GM23248 (cell line): ENCODE results near the gene MAP1B. TPM values are rescaled to one million over a fixed set of nuclear protein-coding genes. Genes with fewer than 3 reads are reported as not detected.

ENCODE experiments used
- DNase-seq: peaks from one replicate; pipeline ENCODE4 v3.0.0-alpha.2; 2015
- H2AFZ ChIP-seq: fragments of 200-600 bp; sonication (generic); 2 replicates; pipeline ENCODE4 v1.6.1; 2016; ENCODE audit warnings: antibody characterized with exemption
- H3F3A ChIP-seq: fragments of 200-600 bp; sonication (generic); 2 replicates; pipeline ENCODE4 v1.6.1; 2016; ENCODE audit warnings: mild to moderate bottlenecking, antibody characterized with exemption, mixed run types; ENCODE audit not compliant: insufficient read depth
- H3K27ac ChIP-seq: fragments of 200-600 bp; sonication (generic); 2 replicates; pipeline ENCODE4 v1.5.1; 2016; ENCODE audit warnings: mild to moderate bottlenecking
- H3K27me3 ChIP-seq: fragments of 200-600 bp; sonication (generic); replicated peaks from 2 replicates; pipeline ENCODE4 v1.6.1; 2016; ENCODE audit warnings: mild to moderate bottlenecking; ENCODE audit not compliant: insufficient read depth
- H3K36me3 ChIP-seq: fragments of 200-600 bp; sonication (generic); 2 replicates; pipeline ENCODE4 v1.6.1; 2016; ENCODE audit warnings: low read depth, mild to moderate bottlenecking
- H3K4me1 ChIP-seq: fragments of 200-600 bp; sonication (generic); 2 replicates; pipeline ENCODE4 v1.6.1; 2016; ENCODE audit warnings: mild to moderate bottlenecking; ENCODE audit not compliant: insufficient read depth
- H3K4me2 ChIP-seq: fragments of 200-600 bp; sonication (generic); one replicate; pipeline ENCODE4 v1.6.1; 2016; ENCODE audit warnings: mild to moderate bottlenecking; ENCODE audit not compliant: unreplicated experiment
- H3K4me3 ChIP-seq: fragments of 200-600 bp; sonication (generic); 2 replicates; pipeline ENCODE4 v1.5.1; 2016; ENCODE audit warnings: mild to moderate bottlenecking
- H3K79me2 ChIP-seq: fragments of 200-600 bp; sonication (generic); 2 replicates; pipeline ENCODE4 v1.6.1; 2016; ENCODE audit warnings: mild to moderate bottlenecking; ENCODE audit not compliant: insufficient read depth
- H3K9ac ChIP-seq: fragments of 200-600 bp; sonication (generic); 2 replicates; pipeline ENCODE4 v1.6.1; 2016; ENCODE audit warnings: mild to moderate bottlenecking
- H3K9me2 ChIP-seq: fragments of 200-600 bp; sonication (generic); 2 replicates; pipeline ENCODE4 v1.6.1; 2016; ENCODE audit warnings: mixed run types, mild to moderate bottlenecking, moderate library complexity; ENCODE audit not compliant: insufficient read depth
- H3K9me3 ChIP-seq: fragments of 200-600 bp; sonication (generic); one replicate; pipeline ENCODE4 v1.6.1; 2017; ENCODE audit warnings: low read depth
- H4K20me1 ChIP-seq: fragments of 200-600 bp; sonication (generic); 2 replicates; pipeline ENCODE4 v1.6.0; 2016; ENCODE audit not compliant: insufficient read depth
- EZH2 ChIP-seq: fragments of 200-600 bp; sonication (generic); IDR thresholded peaks from 2 replicates; pipeline ENCODE4 v1.6.1; 2018; ENCODE audit warnings: antibody characterized with exemption, mild to moderate bottlenecking; ENCODE audit not compliant: insufficient read depth, poor library complexity, severe bottlenecking
- EZH2phosphoT487 ChIP-seq: fragments of 200-600 bp; sonication (generic); IDR thresholded peaks from 2 replicates; pipeline ENCODE4 v1.6.1; 2018; ENCODE audit warnings: antibody characterized with exemption, moderate library complexity, mild to moderate bottlenecking, low read depth; ENCODE audit not compliant: insufficient read depth
- WGBS, 2 experiments: methylation state at CpG; one replicate each; pipeline ENCODE4 v1.1.6; 2015 to 2017; ENCODE audit warnings: low lambda C conversion rate in 2 of 2, low coverage in 1 of 2; ENCODE audit errors: missing lambda C conversion rate in 2 of 2; 5-methylcytosine and 5-hydroxymethylcytosine counted together
- in situ Hi-C: fragments of 300-500 bp; cut with MboI; formaldehyde crosslinking; loops from 2 replicates; pipeline ENCODE4 v1.15.0; 2020
- polyA plus RNA-seq: library from polyadenylated mRNA; unstranded; fragments of >200 nt; fragmentation: Nextera tagmentation; extraction: Ambion mirVana; gene quantifications from 2 replicates; pipeline ENCODE4 v1.2.1, GENCODE V29; 2016
- total RNA-seq: library from RNA; depleted of rRNA; stranded (reverse); fragments of >200 nt; shearing (Covaris generic); gene quantifications from 2 replicates; pipeline ENCODE4 v1.2.3, GENCODE V29; 2014

The MAP1B gene
- total and polyA plus RNA-seq, 2 experiments from 2014 or later, result 149 to 267 TPM

- TF ChIP-seq EZH2phosphoT487, result no peak
- TF ChIP-seq EZH2, result no peak
- Histone ChIP-seq H3K27ac (no peak overlapping the region), H3F3A (peaks cover 17% of the 10 kb centered on the region), H3K9me2 (no peaks in the 10 kb centered on the region), H3K27me3 (no peaks in the 10 kb centered on the region), H3K4me2 (no peak overlapping the region), H3K36me3 (no peaks in the 10 kb centered on the region), H3K4me3 (no peak overlapping the region), H4K20me1 (no peaks in the 10 kb centered on the region), H3K79me2 (no peaks in the 10 kb centered on the region), H3K9me3 (no peaks in the 10 kb centered on the region), H3K9ac (no peak overlapping the region), H3K4me1 (peaks cover 17% of the 10 kb centered on the region), H2AFZ (no peak overlapping the region)
- DNase-seq, result no peak
- WGBS, 2 experiments, result 44 to 66% methylated on average over 1 of the region's 1 CpG
- in situ Hi-C loops, result no loop called here
Measured at GRCh38 chr5:72071906-72072305, 35.4 kb upstream of the MAP1B start.

DNA sequence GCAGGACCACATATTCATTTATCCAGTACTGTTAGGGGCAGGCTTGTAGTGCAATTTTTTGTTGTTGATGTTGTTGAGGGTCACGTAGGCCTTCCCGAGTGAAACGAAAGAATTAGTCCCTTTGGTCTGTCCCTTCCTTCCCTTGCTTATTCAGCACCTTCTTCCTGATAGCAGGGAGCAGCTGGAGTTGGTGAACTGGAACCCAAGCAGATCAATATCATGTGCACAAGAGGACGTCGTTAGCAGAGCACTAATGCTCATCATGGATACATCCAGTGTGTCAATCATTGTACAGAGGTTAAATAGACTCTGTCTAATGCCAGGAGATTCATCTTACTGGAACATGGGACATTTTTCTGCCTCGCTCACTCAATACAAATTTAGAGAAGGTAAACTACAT lies 33.0 kb upstream of the MAP1B start:
- H3K4me3 ChIP-seq, result no peak overlapping the region
- no peaks in the 10 kb centered on the region for H3K4me1 ChIP-seq
- H3F3A ChIP-seq, result no peaks in the 10 kb centered on the region
- no peak overlapping the region for H3K27ac ChIP-seq
- in situ Hi-C loops, result no loop called here
- no peak for TF ChIP-seq EZH2
- no peak for TF ChIP-seq EZH2phosphoT487
- DNase-seq, result no peak
- H3K9me3 ChIP-seq, result no peaks in the 10 kb centered on the region
- H4K20me1 ChIP-seq, result no peaks in the 10 kb centered on the region
- H3K4me2 ChIP-seq, result no peak overlapping the region
- H2AFZ ChIP-seq, result no peak overlapping the region
- H3K36me3 ChIP-seq, result no peaks in the 10 kb centered on the region
- H3K79me2 ChIP-seq, result no peaks in the 10 kb centered on the region
- WGBS, 2 experiments, result 71 to 82% methylated on average over 6 of the region's 6 CpGs
- H3K9ac ChIP-seq, result no peak overlapping the region
- no peaks in the 10 kb centered on the region for H3K9me2 ChIP-seq
- no peaks in the 10 kb centered on the region for H3K27me3 ChIP-seq

- H3F3A ChIP-seq, result no peaks in the 10 kb centered on the region
- no peaks in the 10 kb centered on the region for H3K79me2 ChIP-seq
- no peak overlapping the region for H3K4me3 ChIP-seq
- H3K9me2 ChIP-seq, result no peaks in the 10 kb centered on the region
- WGBS, 2 experiments, result 84% methylated on average over 3 of the region's 3 CpGs
- no peaks in the 10 kb centered on the region for H3K36me3 ChIP-seq
- H3K9me3 ChIP-seq, result no peaks in the 10 kb centered on the region
- H3K27ac ChIP-seq, result no peak overlapping the region
- no peaks in the 10 kb centered on the region for H3K27me3 ChIP-seq
- no peak for TF ChIP-seq EZH2phosphoT487
- TF ChIP-seq EZH2, result no peak
- in situ Hi-C loops, result no loop called here
- no peaks in the 10 kb centered on the region for H4K20me1 ChIP-seq
- no peaks in the 10 kb centered on the region for H3K4me1 ChIP-seq
- DNase-seq, result no peak
- no peak overlapping the region for H3K9ac ChIP-seq
- no peak overlapping the region for H2AFZ ChIP-seq
- no peak overlapping the region for H3K4me2 ChIP-seq
Measured at GRCh38 chr5:72075461-72075860, 31.8 kb upstream of the MAP1B start.

- no peaks in the 10 kb centered on the region for H4K20me1 ChIP-seq
- WGBS, 2 experiments, result 69 to 77% methylated on average over 4 of the region's 4 CpGs
- H3K4me1 ChIP-seq, result no peaks in the 10 kb centered on the region
- no peaks in the 10 kb centered on the region for H3K9me2 ChIP-seq
- no peak overlapping the region for H3K9ac ChIP-seq
- no peak for DNase-seq
- TF ChIP-seq EZH2 (no peak), EZH2phosphoT487 (no peak)
- H3K27ac ChIP-seq, result no peak overlapping the region
- in situ Hi-C loops, result no loop called here
- no peaks in the 10 kb centered on the region for H3K36me3 ChIP-seq
- no peaks in the 10 kb centered on the region for H3K79me2 ChIP-seq
- H3K4me2 ChIP-seq, result no peak overlapping the region
- no peak overlapping the region for H3K4me3 ChIP-seq
- H3K9me3 ChIP-seq, result no peaks in the 10 kb centered on the region
- H3F3A ChIP-seq, result no peaks in the 10 kb centered on the region
- H2AFZ ChIP-seq, result no peak overlapping the region
- H3K27me3 ChIP-seq, result no peaks in the 10 kb centered on the region
Measured at GRCh38 chr5:72076621-72077300, 30.5 kb upstream of the MAP1B start.
